ENCODE measurements around the gene SQSTM1.

Gene SQSTM1

GRCh38 chr5:179816796-179817469 is 3.8 kb upstream of the SQSTM1 start:
- H3K4me3 ChIP-seq (ENCODE audit: low read depth, low read length) = no peak overlapping the region; the same call in none of the 2 replicates
- DNase-seq (ENCODE audit: low read depth) = no peak
- TF ChIP-seq, protein P1, sequence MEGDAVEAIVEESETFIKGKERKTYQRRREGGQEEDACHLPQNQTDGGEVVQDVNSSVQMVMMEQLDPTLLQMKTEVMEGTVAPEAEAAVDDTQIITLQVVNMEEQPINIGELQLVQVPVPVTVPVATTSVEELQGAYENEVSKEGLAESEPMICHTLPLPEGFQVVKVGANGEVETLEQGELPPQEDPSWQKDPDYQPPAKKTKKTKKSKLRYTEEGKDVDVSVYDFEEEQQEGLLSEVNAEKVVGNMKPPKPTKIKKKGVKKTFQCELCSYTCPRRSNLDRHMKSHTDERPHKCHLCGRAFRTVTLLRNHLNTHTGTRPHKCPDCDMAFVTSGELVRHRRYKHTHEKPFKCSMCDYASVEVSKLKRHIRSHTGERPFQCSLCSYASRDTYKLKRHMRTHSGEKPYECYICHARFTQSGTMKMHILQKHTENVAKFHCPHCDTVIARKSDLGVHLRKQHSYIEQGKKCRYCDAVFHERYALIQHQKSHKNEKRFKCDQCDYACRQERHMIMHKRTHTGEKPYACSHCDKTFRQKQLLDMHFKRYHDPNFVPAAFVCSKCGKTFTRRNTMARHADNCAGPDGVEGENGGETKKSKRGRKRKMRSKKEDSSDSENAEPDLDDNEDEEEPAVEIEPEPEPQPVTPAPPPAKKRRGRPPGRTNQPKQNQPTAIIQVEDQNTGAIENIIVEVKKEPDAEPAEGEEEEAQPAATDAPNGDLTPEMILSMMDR (IDR thresholded peaks at IDR 0.05; ENCODE audit: insufficient read depth, low read depth, low read length, missing control alignments) = no peak

- DNase-seq (ENCODE audit: low read depth) = no peak
- no peak overlapping the region for H3K4me3 ChIP-seq (ENCODE audit: low read depth, low read length)
- TF ChIP-seq, protein P1 (IDR thresholded peaks at IDR 0.05; ENCODE audit: insufficient read depth, low read depth, low read length, missing control alignments) = no peak
These were observed 3.2 kb upstream of the SQSTM1 start for GRCh38 chr5:179817470-179817840.

DNA sequence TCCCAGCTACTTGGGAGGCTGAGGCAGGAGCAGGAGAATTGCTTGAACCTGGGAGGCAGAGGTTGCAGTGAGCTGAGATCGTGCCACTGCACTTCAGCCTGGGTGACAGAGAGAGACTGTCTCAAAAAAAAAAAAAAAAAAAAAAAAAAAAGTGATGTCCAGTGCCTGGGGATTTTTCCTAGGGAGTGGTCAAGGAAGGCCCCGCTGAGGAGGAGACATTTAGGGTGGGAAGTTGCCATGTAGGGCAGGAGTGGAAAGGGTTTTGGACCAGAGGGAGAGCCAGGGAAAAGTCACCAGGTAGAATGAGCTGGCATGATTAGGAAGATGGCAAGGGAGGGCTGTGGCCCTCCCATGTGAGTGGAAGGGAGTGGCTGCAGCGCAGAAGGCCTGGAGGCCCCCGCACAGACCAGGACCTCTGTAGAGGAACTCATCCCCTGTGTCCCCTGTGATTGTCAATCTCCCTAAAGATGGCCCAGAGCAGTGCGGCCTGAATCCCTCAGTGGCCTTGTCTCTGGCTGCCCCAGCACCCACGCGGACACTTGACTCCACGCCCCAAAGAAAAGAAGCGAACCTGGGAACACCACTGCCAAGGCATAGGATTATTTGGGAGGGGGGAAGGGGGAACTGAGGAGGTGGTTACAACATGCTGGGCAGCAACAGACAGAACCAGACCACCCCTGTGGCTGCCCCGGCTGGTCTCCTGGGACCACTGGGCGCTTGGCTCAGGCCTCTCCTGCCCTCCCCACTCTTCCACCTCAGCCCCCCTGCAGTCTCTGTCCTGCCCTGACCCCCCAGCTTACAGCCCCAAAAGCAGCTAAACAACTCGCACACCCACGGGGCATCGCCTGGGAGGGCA is 2.6 kb upstream of the SQSTM1 start:
- DNase-seq (ENCODE audit: low read depth) = no peak
- peak overlapping the region; percentile 52 for H3K4me3 ChIP-seq (ENCODE audit: low read depth, low read length)
- TF ChIP-seq, protein P1 (IDR thresholded peaks at IDR 0.05; ENCODE audit: insufficient read depth, low read depth, low read length, missing control alignments) = no peak

DNA sequence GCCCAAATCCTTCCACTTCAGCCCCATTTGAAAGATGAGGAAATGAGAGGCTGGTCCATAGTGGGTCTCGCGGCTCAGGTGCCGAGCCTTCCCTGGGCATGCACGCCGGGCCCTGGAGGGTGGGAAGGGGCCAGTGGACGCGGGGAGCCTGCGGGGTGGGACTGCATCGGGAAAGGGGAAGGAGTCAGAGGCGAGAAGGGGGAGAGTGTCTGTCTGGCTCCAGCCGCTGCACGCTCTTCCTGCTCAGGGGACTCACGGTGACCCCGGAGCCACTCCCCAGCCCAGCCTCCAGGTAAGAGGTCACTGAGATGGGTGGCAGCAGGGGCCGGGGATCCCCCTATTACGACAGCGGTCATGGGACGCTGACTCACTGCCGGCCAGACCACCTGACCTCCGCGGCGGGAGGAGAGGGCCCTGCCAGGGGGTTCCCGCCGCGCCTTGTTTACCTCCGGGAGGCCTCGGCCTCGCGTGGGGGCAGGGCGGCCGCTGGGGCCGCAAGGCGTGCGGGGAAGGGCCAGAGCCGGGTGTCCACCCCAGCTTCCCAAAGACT is 1.9 kb upstream of the SQSTM1 start:
- DNase-seq (ENCODE audit: low read depth) = peak; percentile 96
- peak overlapping the region; percentile 52 for H3K4me3 ChIP-seq (ENCODE audit: low read depth, low read length)
- TF ChIP-seq, protein P1 (IDR thresholded peaks at IDR 0.05; ENCODE audit: insufficient read depth, low read depth, low read length, missing control alignments) = no peak

GRCh38 chr5:179819296-179820126 is 1.2 kb upstream of the SQSTM1 start:
- TF ChIP-seq, protein P1 (IDR thresholded peaks at IDR 0.05; ENCODE audit: insufficient read depth, low read depth, low read length, missing control alignments) = no peak
- H3K4me3 ChIP-seq (ENCODE audit: low read depth, low read length) = peak overlapping the region; percentile 52
- DNase-seq (ENCODE audit: low read depth) = peak; percentile 70

GRCh38 chr5:179820127-179820482 is 600 bp upstream of the SQSTM1 start:
- TF ChIP-seq, protein P1 (IDR thresholded peaks at IDR 0.05; ENCODE audit: insufficient read depth, low read depth, low read length, missing control alignments) = no peak
- peak overlapping the region; percentile 87 for H3K4me3 ChIP-seq (ENCODE audit: low read depth, low read length)
- no peak for DNase-seq (ENCODE audit: low read depth)

Data from GM12865 (cell line).